Endothelial cell of umbilical vein (primary cell): ENCODE data around the gene LIPI.

Experiments used
- CTCF ChIP-seq, 2 donors: IDR thresholded peaks; 1 replicate in 1 of 2; 2 replicates in 1 of 2; pipeline ENCODE4 v1.5.1; 2011; ENCODE audit warnings: low read length in 2 of 2, mild to moderate bottlenecking in 2 of 2, moderate library complexity in 2 of 2, control low read depth in 1 of 2, inconsistent platforms in 1 of 2, low read depth in 1 of 2; ENCODE audit not compliant: insufficient read depth in 1 of 2; ENCODE audit errors: extremely low read depth in 1 of 2
- POLR2A ChIP-seq: IDR thresholded peaks from 2 replicates; pipeline ENCODE4 v1.6.1; 2012; ENCODE audit warnings: low read depth, mild to moderate bottlenecking, control low read depth, low read length
- POLR2AphosphoS5 ChIP-seq: IDR thresholded peaks from 2 replicates; pipeline ENCODE4 v1.6.1; 2012; ENCODE audit warnings: low read depth, mild to moderate bottlenecking, control low read depth, low read length, moderate library complexity; ENCODE audit not compliant: insufficient read depth
- TF ChIP-seq, protein P1 (sequence below): IDR thresholded peaks from 2 replicates; pipeline ENCODE4 v1.6.1; 2011; ENCODE audit not compliant: insufficient read depth, insufficient read length

- TF ChIP-seq CTCF (IDR thresholded peaks at IDR 0.05; ENCODE audit: extremely low read depth in 1 of 2, insufficient read depth in 1 of 2, low read depth in 1 of 2, low read length in 2 of 2) (no peak), POLR2A (no peak), POLR2AphosphoS5 (no peak)
- TF ChIP-seq, protein P1, sequence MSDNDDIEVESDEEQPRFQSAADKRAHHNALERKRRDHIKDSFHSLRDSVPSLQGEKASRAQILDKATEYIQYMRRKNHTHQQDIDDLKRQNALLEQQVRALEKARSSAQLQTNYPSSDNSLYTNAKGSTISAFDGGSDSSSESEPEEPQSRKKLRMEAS = no peak
These were observed 114.2 kb downstream of the LIPI start for GRCh38 chr21:14096577-14096976.
